H1 (cell line): Measurements from ENCODE around the gene KDM8. TPM values are rescaled to one million over a fixed set of nuclear protein-coding genes. Genes with fewer than 3 reads are reported as not detected.
A peak's percentile ranks its signal among the peaks of the same experiment; 100 is the strongest.

ENCODE experiments used
- CTCF ChIA-PET: fragments of 300-600 bp; sonication (Branson Sonifier 250); formaldehyde crosslinking; loops from one replicate; lab custom pipeline; 2021; ENCODE audit not compliant: partially characterized antibody; lab: Charles Lee
- POLR2A ChIA-PET: fragments of 300-600 bp; sonication (Branson Sonifier 250); formaldehyde crosslinking; loops from one replicate; lab custom pipeline; 2021; ENCODE audit warnings: inconsistent platforms; ENCODE audit not compliant: partially characterized antibody; lab: Charles Lee
- DNase-seq, 2 experiments: peaks; one replicate each; pipeline versions ENCODE4 v3.0.0 to v3.0.0-alpha.2; 2010 to 2022; ENCODE audit warnings: low spot score in 2 of 2, low read depth in 1 of 2, mixed read lengths in 1 of 2
- FAIRE-seq: peaks from 2 replicates; lab custom pipeline; 2011; peaks lifted over from hg19 to GRCh38; lab: Jason Lieb, UNC
- H2AFZ ChIP-seq: 2 replicates; pipeline ENCODE4 v1.8.1; 2012; ENCODE audit warnings: low read length, inconsistent platforms
- H2AK5ac ChIP-seq: 2 replicates; pipeline ENCODE4 v1.6.1; 2013; ENCODE audit warnings: low read depth, low read length
- H2BK120ac ChIP-seq: replicated peaks from 2 replicates; pipeline ENCODE3; 2013; ENCODE audit warnings: low read depth, low read length, inconsistent platforms
- H2BK12ac ChIP-seq: 2 replicates; pipeline ENCODE4 v1.6.1; 2013; ENCODE audit warnings: low read depth, low read length
- H2BK15ac ChIP-seq: 2 replicates; pipeline ENCODE4 v1.6.1; 2013; ENCODE audit warnings: low read length
- H2BK20ac ChIP-seq: 2 replicates; pipeline ENCODE4 v1.6.1; 2013; ENCODE audit warnings: low read length
- H2BK5ac ChIP-seq: 2 replicates; pipeline ENCODE4 v1.6.1; 2013; ENCODE audit warnings: low read depth, low read length
- H3K14ac ChIP-seq: 2 replicates; pipeline ENCODE4 v1.6.1; 2013; ENCODE audit warnings: inconsistent platforms; ENCODE audit not compliant: insufficient read length
- H3K18ac ChIP-seq: 2 replicates; pipeline ENCODE4 v1.6.1; 2013; ENCODE audit warnings: low read length; ENCODE audit errors: extremely low read depth
- H3K23ac ChIP-seq: 2 replicates; pipeline ENCODE4 v1.6.1; 2013; ENCODE audit warnings: inconsistent platforms; ENCODE audit not compliant: insufficient read length
- H3K23me2 ChIP-seq: 2 replicates; pipeline ENCODE4 v1.6.1; 2013; ENCODE audit warnings: low read depth, low read length
- H3K27ac ChIP-seq: 2 replicates; pipeline ENCODE4 v1.6.1; 2011; ENCODE audit warnings: low read depth, low read length, inconsistent platforms
- H3K27me3 ChIP-seq, 4 experiments: replicated peaks in 1 of 4; 1 replicate in 1 of 4; 2 replicates in 3 of 4; pipeline versions ENCODE4 v1.6.1 to v1.8.1; 2011 to 2013; ENCODE audit warnings: low read length in 3 of 4, mild to moderate bottlenecking in 3 of 4, inconsistent platforms in 2 of 4, mixed read lengths in 2 of 4, moderate library complexity in 1 of 4; ENCODE audit not compliant: control insufficient read depth in 3 of 4, insufficient read depth in 3 of 4; ENCODE audit errors: extremely low read depth in 1 of 4
- H3K36me3 ChIP-seq, 4 experiments: 2 replicates each; pipeline versions ENCODE4 v1.6.1 to v1.8.1; 2011 to 2013; ENCODE audit warnings: mild to moderate bottlenecking in 4 of 4, low read length in 3 of 4, moderate library complexity in 2 of 4, control low read depth in 1 of 4, inconsistent platforms in 1 of 4; ENCODE audit not compliant: insufficient read depth in 4 of 4, control insufficient read depth in 2 of 4
- H3K4ac ChIP-seq: replicated peaks from 2 replicates; pipeline ENCODE3; 2013; ENCODE audit warnings: low read length, low read depth, mixed read lengths, inconsistent platforms; ENCODE audit not compliant: insufficient read length
- H3K4me1 ChIP-seq, 4 experiments: replicated peaks in 1 of 4; 1 replicate in 1 of 4; 2 replicates in 3 of 4; pipeline versions ENCODE4 v1.6.1 to v1.8.1; 2011 to 2013; ENCODE audit warnings: low read length in 3 of 4, inconsistent platforms in 2 of 4, mixed read lengths in 1 of 4; ENCODE audit not compliant: insufficient read depth in 4 of 4, control insufficient read depth in 3 of 4
- H3K4me2 ChIP-seq, 2 experiments: 2 replicates each; pipeline versions ENCODE4 v1.6.1 to v1.8.1; 2011 to 2013; ENCODE audit warnings: low read depth in 2 of 2, low read length in 2 of 2, control low read depth in 1 of 2, inconsistent platforms in 1 of 2, mild to moderate bottlenecking in 1 of 2; ENCODE audit not compliant: insufficient read depth in 1 of 2
- H3K4me3 ChIP-seq, 4 experiments: fragments of 200-600, 300-600 bp in 1 of 4; sonication (generic), shearing (Covaris generic), sonication (Bioruptor Twin) in 1 of 4; 2 replicates each; pipeline versions ENCODE4 v1.5.1 to v1.8.1; 2011 to 2016; ENCODE audit warnings: low read length in 4 of 4, low read depth in 3 of 4, control low read depth in 2 of 4, inconsistent platforms in 2 of 4, mild to moderate bottlenecking in 2 of 4, mixed read lengths in 1 of 4, moderate library complexity in 1 of 4; ENCODE audit not compliant: insufficient read depth in 2 of 4; ENCODE audit errors: extremely low read depth in 1 of 4
- H3K56ac ChIP-seq: replicated peaks from 2 replicates; pipeline ENCODE3; 2013; ENCODE audit warnings: low read depth, mild to moderate bottlenecking, mixed read lengths, low read length, inconsistent platforms; ENCODE audit not compliant: insufficient read length
- H3K79me1 ChIP-seq: 2 replicates; pipeline ENCODE4 v1.6.1; 2013; ENCODE audit warnings: low read depth, low read length, control low read depth
- H3K79me2 ChIP-seq, 2 experiments: 2 replicates each; pipeline versions ENCODE4 v1.6.1 to v1.8.1; 2012 to 2013; ENCODE audit warnings: low read length in 2 of 2, mild to moderate bottlenecking in 2 of 2, inconsistent platforms in 1 of 2; ENCODE audit not compliant: insufficient read depth in 2 of 2, control insufficient read depth in 1 of 2
- H3K9ac ChIP-seq, 4 experiments: replicated peaks in 1 of 4; 1 replicate in 1 of 4; 2 replicates in 3 of 4; pipeline versions ENCODE4 v1.6.1 to v1.8.1; 2011 to 2013; ENCODE audit warnings: low read depth in 3 of 4, low read length in 3 of 4, control low read depth in 2 of 4, mild to moderate bottlenecking in 2 of 4, moderate library complexity in 2 of 4, inconsistent platforms in 1 of 4; ENCODE audit errors: extremely low read depth in 1 of 4
- H3K9me3 ChIP-seq, 2 experiments: 2 replicates each; pipeline versions ENCODE4 v1.6.1 to v1.8.1; 2012 to 2013; ENCODE audit warnings: mild to moderate bottlenecking in 2 of 2, moderate library complexity in 2 of 2, control low read depth in 1 of 2, inconsistent platforms in 1 of 2, low read depth in 1 of 2, low read length in 1 of 2, mixed read lengths in 1 of 2; ENCODE audit not compliant: insufficient read depth in 2 of 2
- H4K20me1 ChIP-seq, 2 experiments: replicated peaks in 1 of 2; 2 replicates each; pipeline versions ENCODE3 to v1.8.1; 2011 to 2013; ENCODE audit warnings: inconsistent platforms in 2 of 2, low read length in 2 of 2, mild to moderate bottlenecking in 1 of 2; ENCODE audit not compliant: insufficient read depth in 2 of 2, control insufficient read depth in 1 of 2
- H4K5ac ChIP-seq: 2 replicates; pipeline ENCODE4 v1.6.1; 2013; ENCODE audit warnings: low read length, low read depth, mixed read lengths, inconsistent platforms; ENCODE audit not compliant: insufficient read length
- H4K8ac ChIP-seq: 2 replicates; pipeline ENCODE4 v1.8.0; 2013; ENCODE audit warnings: mild to moderate bottlenecking, moderate library complexity, low read length, inconsistent platforms; ENCODE audit not compliant: insufficient read depth; ENCODE audit errors: extremely low read depth
- H4K91ac ChIP-seq: replicated peaks from 2 replicates; pipeline ENCODE3; 2013; ENCODE audit warnings: low read length, mixed read lengths, inconsistent platforms; ENCODE audit not compliant: insufficient read length
- ASH2L ChIP-seq: fragments of 200-600, 300-600 bp; sonication (generic); IDR thresholded peaks from one replicate; pipeline ENCODE4 v1.7.1; 2017; ENCODE audit warnings: low read length
- CREB1 ChIP-seq: IDR thresholded peaks from 2 replicates; pipeline ENCODE4 v1.6.1; 2012; ENCODE audit warnings: inconsistent platforms
- KDM4A ChIP-seq: IDR thresholded peaks from one replicate; pipeline ENCODE4 v1.7.1; 2012; ENCODE audit warnings: low read depth, mild to moderate bottlenecking, moderate library complexity, low read length, inconsistent platforms; ENCODE audit not compliant: severe bottlenecking
- SP2 ChIP-seq: IDR thresholded peaks from 2 replicates; pipeline ENCODE4 v1.6.1; 2012; ENCODE audit warnings: mild to moderate bottlenecking, low read length, inconsistent platforms
- TEAD4 ChIP-seq: IDR thresholded peaks from 2 replicates; pipeline ENCODE4 v1.6.1; 2012; ENCODE audit warnings: low read depth, low read length, inconsistent platforms, mixed read lengths
- WGBS, 2 experiments: shearing (Covaris generic) in 1 of 2; methylation state at CpG; one replicate each; pipeline versions ENCODE4 v1.1.6 to v1.1.7; 2013 to 2015; ENCODE audit warnings: low lambda C conversion rate in 2 of 2, mixed read lengths in 2 of 2, inconsistent platforms in 1 of 2, low coverage in 1 of 2, missing lambda C conversion rate in 1 of 2; ENCODE audit not compliant: insufficient replicate concordance in 2 of 2, insufficient coverage in 1 of 2, insufficient read length in 1 of 2; ENCODE audit errors: extremely low coverage in 1 of 2, missing lambda C conversion rate in 1 of 2; 5-methylcytosine and 5-hydroxymethylcytosine counted together
- long read RNA-seq, 2 experiments: library from RNA in 1 of 2; library from capped mRNA in 1 of 2; stranded (forward); transcript quantifications; one replicate each; pipeline ENCODE4 v2.0.0, GENCODE V29; 2021; ENCODE audit warnings: inconsistent platforms in 1 of 2
- polyA minus RNA-seq, 3 experiments: library from RNA; depleted of rRNA, polyadenylated mRNA; stranded (reverse); fragments of >200 nt; gene quantifications; 1 replicate in 2 of 3; 2 replicates in 1 of 3; pipeline ENCODE4 v1.2.3, GENCODE V29; 2011
- polyA plus RNA-seq, 7 experiments: library from polyadenylated mRNA; depleted of rRNA in 3 of 7; stranded (reverse) in 5 of 7; unstranded in 2 of 7; fragments of >200 nt in 5 of 7; fragments of 200-250 nt in 2 of 7; gene quantifications; 1 replicate in 5 of 7; 2 replicates in 1 of 7; 4 replicates in 1 of 7; pipeline versions ENCODE4 v1.2.1 to v1.2.3, GENCODE V29; 2011 to 2013; ENCODE audit warnings: missing spikeins in 2 of 7, mixed read lengths in 2 of 7
- total RNA-seq: library from RNA; stranded (reverse); fragmentation: NEBNext Ultra II Directional; extraction: Animal tissue kit (Norgen Biotek cat#: 25700); gene quantifications from 2 replicates; pipeline ENCODE4 v1.2.1, GENCODE V29; 2021
- TF ChIP-seq, protein P1 (sequence below), 3 experiments: IDR thresholded peaks; 1 replicate in 2 of 3; 2 replicates in 1 of 3; pipeline versions ENCODE4 v1.5.1 to v1.6.1; 2011; ENCODE audit warnings: low read length in 3 of 3, mild to moderate bottlenecking in 3 of 3, inconsistent platforms in 2 of 3, low read depth in 1 of 3, moderate library complexity in 1 of 3; ENCODE audit not compliant: insufficient read depth in 1 of 3; ENCODE audit errors: control extremely low read depth in 1 of 3

KDM8 gene
- total RNA-seq (10.3 and 14.6 TPM in 2 replicates), polyA plus RNA-seq (2011; rRNA removed) (8.1 and 12.8 TPM in 2 replicates), polyA minus RNA-seq (2011; rRNA and poly(A)+ RNA removed) (6.5 and 11.8 TPM in 2 replicates)
- polyA plus RNA-seq (2011; cell fraction: cytosol; rRNA removed): 7.2 TPM
- 11.6 TPM for polyA plus RNA-seq (2011; cell fraction: nucleus; rRNA removed)
- polyA plus RNA-seq (2012, experiment 1 of 2): 5.0 to 9.1 TPM (median 7.2 TPM) in 4 replicates
- 6.9 TPM for polyA plus RNA-seq (2012, experiment 2 of 2)
- polyA plus RNA-seq (2013, experiment 1 of 2): 4.7 TPM
- 4.9 TPM for polyA plus RNA-seq (2013, experiment 2 of 2)
- 4.6 TPM for polyA minus RNA-seq (2011; cell fraction: cytosol; rRNA and poly(A)+ RNA removed)
- polyA minus RNA-seq (2011; cell fraction: nucleus; rRNA and poly(A)+ RNA removed): 16.0 TPM
- long read RNA-seq, experiment 1, partial matches to known transcripts: 0 of 7 reads
- long read RNA-seq, experiment 1, other reads (novel, unspliced or antisense): 6 of 7 reads
- long read RNA-seq, experiment 2, partial matches to known transcripts: 1 of 9 reads
- long read RNA-seq, experiment 2, other reads (novel, unspliced or antisense): 5 of 9 reads

DNA sequence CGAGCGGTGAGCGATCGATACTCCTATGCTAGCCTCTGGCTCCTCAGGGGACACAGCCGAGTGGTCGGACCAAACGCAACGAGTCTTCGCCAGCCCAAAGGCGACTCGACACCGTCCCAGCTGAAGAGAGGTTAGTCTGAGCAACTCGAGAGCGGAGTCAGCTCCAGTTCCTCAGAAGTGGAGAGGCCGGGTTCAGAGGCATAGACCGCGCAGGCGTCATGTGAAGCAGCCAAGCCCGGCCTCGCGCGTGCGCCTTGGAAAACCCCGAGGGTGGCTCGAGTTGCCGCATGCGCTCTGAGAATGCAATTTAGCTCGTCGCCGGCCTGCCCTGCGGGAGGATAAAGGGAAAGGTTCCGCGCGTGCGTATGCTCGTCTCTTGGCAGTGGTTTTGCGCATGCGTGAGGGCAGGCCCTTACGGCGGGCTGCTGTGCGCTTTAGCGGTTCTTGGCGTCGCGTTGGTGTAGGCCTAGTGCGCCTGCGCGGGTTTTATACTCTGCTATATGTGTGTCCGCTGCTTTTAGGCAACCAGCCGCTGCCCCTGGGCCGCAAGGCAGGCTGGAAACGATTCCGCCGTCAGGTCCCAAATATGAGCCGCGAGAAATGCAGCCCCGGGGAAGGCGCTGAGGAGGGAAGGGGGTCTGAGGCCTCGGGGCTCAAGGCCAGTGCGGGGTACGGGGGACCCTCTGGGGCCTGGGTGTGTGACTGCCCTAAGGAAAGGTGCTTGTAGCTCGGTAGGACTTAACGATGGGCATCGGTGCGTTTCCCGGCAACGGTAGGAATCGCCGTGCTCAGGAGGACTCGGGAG is at the start of gene KDM8:
Gene KDM8 (plus strand): TSS at position 20 of the 805 bp plus-strand sequence. CDS start 6,598 bp downstream, outside the sequence.
- Histone ChIP-seq H2BK120ac (no peak within 1 kb of the TSS), H3K79me2 (peaks cover 0 to 7% of the 10 kb centered on the region in 2 experiments; a peak in 1 of 4 replicates), H3K79me1 (no peaks in the 10 kb centered on the region), H4K8ac (peak within 1 kb of the TSS; percentile 98), H2BK12ac (no peak within 1 kb of the TSS; the same call in 1 of the 2 replicates), H3K9me3 (no peaks in the 10 kb centered on the region), H3K14ac (no peak within 1 kb of the TSS), H3K4ac (peak within 1 kb of the TSS; percentile 76), H3K4me1 (peaks cover 0 to 4% (median 3%) of the 10 kb centered on the region in 4 experiments; a peak in 3 of 7 replicates), H4K5ac (peak within 1 kb of the TSS; percentile 100), H3K23ac (no peak within 1 kb of the TSS), H2BK5ac (peak within 1 kb of the TSS; percentile 91), H2BK15ac (no peak within 1 kb of the TSS), H4K20me1 (no peaks in the 10 kb centered on the region), H3K4me2 (peak within 1 kb of the TSS; percentile 62 to 87), H2AFZ (peak within 1 kb of the TSS; percentile 91; the same call in 1 of the 2 replicates), H3K27ac (peak within 1 kb of the TSS; percentile 96), H3K27me3 (no peaks in the 10 kb centered on the region), H3K56ac (peak within 1 kb of the TSS; percentile 92), H3K9ac (peak within 1 kb of the TSS; percentile 79 to 95 (median 91)), H2BK20ac (0 out of 2 replicates have a peak within 1 kb of the TSS, but pooled peaks have one; percentile 21), H3K23me2 (peaks cover 2% of the 10 kb centered on the region; the same call in 1 of the 2 replicates), H3K36me3 (no peaks in the 10 kb centered on the region), H4K91ac (peak within 1 kb of the TSS; percentile 98), H2AK5ac (no peak within 1 kb of the TSS), H3K4me3 (peak within 1 kb of the TSS; percentile 68 to 92 (median 82)), H3K18ac (peak within 1 kb of the TSS; percentile 98)
- CTCF ChIA-PET: interaction anchor here (1.0 to 1.6 kb wide), 4 partner anchors 19 to 164 kb away, joined by 3 to 5 read pairs (median 4); no protein-coding TSS in a partner anchor
- DNase-seq (peak; percentile 94 to 98), FAIRE-seq (no peak)
- WGBS, 2 experiments: 1% methylated on average over 70 of the region's 70 CpGs; no CpG with 5 or more reads in 1 of the 2 experiments
- POLR2A ChIA-PET: interaction anchor here (0.8 to 2.3 kb wide), 15 partner anchors 10 to 170 kb away, joined by 3 to 13 read pairs (median 3); no protein-coding TSS in a partner anchor
- TF ChIP-seq SP2: no peak
- TF ChIP-seq ASH2L: peak; percentile 95
- no peak for TF ChIP-seq CREB1
- peak; percentile 62 for TF ChIP-seq KDM4A
- TF ChIP-seq, protein P1, sequence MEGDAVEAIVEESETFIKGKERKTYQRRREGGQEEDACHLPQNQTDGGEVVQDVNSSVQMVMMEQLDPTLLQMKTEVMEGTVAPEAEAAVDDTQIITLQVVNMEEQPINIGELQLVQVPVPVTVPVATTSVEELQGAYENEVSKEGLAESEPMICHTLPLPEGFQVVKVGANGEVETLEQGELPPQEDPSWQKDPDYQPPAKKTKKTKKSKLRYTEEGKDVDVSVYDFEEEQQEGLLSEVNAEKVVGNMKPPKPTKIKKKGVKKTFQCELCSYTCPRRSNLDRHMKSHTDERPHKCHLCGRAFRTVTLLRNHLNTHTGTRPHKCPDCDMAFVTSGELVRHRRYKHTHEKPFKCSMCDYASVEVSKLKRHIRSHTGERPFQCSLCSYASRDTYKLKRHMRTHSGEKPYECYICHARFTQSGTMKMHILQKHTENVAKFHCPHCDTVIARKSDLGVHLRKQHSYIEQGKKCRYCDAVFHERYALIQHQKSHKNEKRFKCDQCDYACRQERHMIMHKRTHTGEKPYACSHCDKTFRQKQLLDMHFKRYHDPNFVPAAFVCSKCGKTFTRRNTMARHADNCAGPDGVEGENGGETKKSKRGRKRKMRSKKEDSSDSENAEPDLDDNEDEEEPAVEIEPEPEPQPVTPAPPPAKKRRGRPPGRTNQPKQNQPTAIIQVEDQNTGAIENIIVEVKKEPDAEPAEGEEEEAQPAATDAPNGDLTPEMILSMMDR (IDR thresholded peaks at IDR 0.05; ENCODE audit: control extremely low read depth in 1 of 3, insufficient read depth in 1 of 3, low read depth in 1 of 3, low read length in 3 of 3): no peak
- TF ChIP-seq TEAD4: no peak
